ENCODE results near the gene ZNF385A.

ZNF385A gene

DNA sequence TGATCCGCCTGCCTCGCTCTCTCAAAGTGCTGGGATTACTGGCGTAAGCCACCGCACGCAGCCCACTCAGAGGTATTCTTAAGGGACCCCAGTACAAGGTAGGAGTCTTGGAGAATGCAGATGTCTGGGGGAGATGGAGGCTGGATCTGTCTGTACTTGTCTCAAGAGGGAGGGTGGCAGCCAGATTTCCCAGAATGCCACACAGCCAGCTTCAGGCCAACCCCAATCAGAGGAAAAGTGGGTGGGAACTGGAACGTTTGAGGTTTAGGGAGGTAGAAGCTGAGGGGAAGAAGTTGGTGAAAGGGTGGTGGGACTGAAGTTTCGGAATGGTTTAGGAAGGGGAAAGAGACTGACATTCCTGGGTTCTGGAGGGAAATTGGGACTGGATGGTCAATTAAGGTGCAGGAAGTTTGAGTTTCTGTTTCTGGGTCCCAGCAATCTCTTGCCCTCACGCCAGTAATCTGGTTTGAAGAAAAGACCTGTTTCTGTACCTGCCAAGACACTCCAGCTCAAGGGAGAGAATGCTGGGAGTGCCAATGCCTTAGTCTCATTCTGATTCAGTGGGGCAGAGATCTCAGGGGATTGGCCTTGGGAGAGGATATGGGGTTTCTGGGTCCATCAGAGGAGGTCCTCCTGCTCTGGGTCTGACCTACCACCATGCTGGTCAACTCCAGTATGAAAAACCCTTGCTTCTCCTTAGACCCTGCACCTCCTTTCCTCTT lies 8.1 kb upstream of the ZNF385A start:
- DNase-seq (ENCODE audit: low spot score) = no peak

DNA sequence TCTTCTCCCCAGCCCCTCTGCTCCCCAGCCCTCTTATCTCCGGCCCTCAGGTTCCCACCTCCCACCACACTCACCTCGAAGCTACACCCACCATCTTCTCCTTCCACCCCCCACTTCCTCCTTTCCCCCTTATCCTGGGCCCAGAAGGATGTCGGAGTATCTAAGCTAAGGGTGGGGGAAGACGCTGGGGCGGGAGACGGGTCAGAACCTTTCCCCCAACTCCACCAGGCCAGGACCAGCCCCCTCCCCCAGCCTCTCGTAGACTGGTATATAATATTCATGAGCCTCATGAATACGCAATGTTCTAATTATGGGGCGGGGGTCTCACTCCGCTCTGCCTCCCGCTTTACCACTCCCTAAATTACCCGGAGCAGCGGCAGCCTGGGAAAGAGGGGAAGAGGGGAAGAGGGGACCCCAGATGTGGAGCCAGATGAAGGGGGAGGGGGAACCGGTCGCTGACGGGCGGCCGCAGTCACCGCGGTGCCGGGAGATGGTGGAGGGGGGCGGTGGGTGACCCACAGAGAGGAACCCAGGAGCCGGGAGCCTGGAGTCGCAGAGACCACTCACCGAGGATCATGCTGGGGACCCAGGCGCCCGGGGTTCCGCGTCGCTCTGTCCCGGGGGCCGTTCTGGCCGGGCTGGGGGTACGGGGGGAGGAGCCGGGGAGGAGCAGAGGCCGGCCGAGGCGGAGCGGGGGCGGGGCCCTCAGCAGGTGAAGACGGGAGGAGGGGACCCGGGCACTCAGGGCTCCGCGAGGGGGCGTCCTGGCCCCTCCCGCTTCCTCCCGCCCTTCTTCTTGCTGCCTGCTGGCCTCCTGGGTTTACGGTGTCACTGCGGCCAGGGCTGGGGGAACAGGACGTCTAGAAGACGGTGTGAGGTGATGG lies 6.4 kb upstream of the ZNF385A start:
- DNase-seq (ENCODE audit: low spot score) = peak; percentile 92

DNA sequence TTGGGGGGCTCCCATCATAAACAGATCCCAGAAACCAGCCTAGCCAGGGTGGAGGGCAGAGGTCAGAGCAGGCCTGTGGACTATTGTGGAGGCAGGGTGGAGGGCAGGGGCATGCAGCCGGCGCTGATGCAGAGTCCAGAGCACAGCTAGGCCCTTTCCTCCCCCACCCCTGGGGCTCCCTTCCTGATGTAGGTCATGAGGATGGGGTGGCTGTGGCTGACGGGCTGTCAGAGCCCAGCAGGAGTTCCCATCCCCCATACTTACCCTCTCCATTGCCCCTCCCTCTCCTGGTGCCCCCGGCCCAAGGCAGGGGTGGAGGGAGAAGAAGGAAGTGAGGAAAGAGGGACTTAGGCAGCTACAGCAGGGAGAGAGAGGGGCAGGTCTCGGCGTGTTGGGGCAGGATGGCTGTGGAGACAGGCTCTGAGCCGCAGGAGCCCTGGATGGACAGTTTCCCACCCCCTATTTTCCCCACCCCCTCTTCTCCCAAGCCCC lies 5.7 kb upstream of the ZNF385A start:
- no peak for DNase-seq (ENCODE audit: low spot score)

DNA sequence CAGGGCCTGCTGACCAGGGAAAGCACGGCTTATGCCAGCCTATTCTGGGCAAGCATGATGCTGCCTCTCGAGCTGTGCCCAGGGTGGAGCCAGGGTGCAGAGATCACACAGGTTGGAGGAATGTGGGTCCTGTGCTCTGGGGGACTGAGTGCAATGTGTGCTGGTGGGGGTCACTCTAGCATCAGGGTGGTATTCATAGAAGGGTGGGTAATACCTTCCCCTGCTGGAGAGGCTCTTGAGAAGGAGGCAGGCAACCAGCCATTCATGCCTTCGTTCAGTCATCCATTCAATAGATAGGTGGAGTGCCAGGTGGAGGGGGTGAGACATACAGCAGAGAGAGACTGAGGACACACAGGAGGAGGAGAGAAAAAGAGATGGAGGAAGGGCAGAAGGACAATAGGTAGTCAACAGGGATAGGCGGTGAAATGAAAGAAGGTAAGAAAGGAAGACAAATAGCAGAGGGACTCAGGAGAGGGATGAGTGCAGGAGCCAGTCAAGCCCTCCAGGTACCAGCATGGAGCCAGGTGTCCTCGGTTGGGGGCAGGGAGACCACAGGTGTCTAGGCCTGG lies 5.2 kb upstream of the ZNF385A start:
- no peak for DNase-seq (ENCODE audit: low spot score)

DNA sequence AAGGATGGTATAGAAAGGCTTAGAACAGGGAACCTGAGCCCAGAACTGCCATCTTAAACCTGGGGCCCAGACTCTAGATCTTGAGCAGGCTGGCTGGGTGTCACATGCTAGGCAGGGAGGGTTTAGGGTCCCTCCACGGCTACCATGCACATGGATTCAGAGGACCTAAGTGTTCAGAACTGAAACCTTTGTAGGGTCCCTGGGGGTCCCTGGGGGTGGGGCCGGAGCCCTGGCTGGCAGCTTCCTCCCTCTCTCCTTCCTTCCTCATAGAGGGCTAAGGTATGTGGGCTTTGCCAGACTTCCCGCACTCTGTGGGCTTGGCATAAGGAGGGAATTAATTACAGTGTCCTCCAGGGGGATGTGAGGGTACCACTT lies 4.6 kb upstream of the ZNF385A start:
- DNase-seq (ENCODE audit: low spot score) = no peak

DNA sequence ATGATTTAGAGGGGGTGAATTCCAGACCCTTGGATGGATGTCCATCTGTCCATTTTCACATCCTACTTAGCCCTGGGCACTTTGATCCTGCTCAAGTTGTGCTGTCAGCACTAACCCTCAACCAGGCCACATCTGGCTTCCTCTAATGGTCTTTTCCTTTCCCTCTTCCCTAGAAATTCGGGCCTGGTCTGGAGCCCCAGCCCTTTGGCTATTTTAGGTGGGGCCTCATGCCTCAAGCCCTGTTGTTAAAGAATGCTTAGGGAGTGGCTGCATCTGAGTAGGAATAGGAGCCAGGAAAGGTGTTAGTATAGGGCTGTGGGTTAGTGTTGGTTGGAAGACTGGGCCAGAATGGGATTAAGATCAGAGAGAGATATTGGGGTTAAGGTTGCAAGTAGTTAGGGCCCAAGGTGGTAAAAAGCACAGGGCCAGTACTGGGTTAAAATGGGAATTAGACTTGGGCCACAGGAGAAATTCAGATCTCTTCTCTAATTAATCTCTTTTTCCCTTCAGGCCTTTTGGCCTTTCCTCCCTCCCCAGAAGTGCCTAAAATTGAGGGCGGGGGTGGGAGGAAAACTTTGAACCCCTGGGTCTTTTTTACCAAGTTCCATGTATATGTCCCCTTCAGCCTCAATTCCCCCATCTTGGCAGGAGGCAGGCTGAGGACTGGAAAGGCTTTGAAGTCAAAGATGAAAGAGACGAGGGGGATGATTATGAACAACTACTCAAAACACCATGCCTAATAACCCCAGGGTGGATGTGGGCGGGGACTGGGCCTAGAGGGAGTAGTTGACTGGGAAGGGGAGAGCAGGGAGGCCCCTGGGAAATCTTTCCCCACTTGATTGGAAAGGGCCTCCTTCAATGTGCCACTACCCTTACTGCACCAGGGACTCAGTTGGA lies 4.0 kb upstream of the ZNF385A start:
- DNase-seq (ENCODE audit: low spot score) = no peak

DNA sequence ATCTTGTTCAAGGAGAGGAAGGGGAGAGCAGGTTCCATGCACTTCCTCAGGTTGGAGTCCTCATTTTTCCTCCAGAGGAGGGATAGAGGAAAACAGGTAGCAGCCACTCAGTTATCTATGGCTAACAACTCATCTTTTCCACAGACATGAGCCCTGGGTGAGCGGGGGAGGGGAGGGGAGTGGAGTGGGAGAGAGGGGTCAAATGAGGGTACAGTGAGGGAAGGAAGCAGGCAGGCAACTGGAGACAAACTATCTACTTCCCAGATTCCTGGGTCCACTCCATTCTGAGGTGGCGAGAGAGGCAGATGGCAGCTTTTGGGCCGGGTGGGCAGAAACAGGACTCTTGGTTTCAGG lies 2.6 kb upstream of the ZNF385A start:
- no peak for DNase-seq (ENCODE audit: low spot score)

DNA sequence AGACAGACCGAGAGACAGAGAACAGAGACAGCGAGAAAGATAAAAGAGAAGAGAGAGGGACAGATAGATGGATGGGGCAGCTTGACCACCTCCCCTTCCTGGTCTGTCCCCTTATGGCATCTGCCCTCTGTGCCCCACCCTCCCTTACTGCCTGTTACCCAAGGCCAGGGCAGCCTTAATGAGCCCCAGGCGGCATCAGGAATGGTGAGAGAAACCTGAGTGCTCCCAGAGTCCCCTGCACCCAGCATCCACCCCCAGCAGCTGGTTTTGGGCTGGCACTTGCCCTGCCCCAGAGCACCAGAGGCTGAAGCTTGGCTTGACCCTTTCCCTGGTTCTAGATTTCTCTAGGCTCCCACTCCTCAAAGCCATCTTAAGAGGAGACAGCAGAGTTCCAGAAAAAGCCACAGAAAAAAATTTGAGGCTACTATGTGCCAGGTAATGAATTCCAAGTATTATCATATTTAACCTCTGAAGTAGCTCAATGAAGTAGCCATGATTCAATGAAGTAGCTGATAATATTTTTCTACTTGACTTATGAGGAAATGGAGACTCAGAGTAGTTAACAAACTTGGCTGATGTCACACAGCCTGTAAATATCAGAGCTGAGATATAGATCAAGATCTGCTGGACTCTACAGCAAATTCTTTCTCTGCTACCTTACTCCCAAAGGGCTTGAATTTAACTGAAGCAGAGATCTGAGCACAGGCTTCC lies 2.0 kb upstream of the ZNF385A start:
- DNase-seq (ENCODE audit: low spot score) = no peak

DNA sequence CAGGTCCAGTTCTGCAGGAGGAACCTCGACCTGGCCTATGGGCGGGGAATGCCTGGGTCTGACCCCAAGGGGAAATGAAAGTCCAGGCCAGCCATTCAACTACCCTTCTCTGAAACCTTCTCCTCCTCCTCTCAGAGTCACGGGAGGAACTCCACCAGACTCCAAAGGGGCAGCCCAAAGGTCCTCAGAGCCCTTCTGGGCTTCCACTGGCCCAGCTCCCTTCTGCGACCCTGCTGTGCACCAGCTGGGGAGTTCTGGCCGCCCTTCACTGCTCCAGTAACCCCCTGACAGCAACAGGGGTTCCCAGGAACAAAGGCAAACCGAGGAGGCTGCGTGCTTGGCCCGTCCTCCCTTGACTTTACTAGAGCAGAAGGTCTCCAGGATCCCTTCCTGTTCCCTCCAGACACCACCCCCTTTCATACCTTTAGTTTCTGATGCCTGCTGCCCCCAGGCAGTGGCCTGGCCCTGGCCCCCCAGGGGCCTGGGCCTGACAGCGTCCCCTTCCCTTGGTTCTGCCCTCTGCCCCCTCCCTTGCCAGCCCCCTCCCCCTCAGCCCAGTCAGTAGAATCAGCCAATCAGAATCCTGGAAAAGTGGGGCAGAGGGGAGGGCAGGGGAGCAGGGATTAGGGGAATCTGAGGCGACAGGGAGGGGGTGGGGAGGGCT lies 850 bp upstream of the ZNF385A start:
- DNase-seq (ENCODE audit: low spot score) = peak; percentile 51

DNA sequence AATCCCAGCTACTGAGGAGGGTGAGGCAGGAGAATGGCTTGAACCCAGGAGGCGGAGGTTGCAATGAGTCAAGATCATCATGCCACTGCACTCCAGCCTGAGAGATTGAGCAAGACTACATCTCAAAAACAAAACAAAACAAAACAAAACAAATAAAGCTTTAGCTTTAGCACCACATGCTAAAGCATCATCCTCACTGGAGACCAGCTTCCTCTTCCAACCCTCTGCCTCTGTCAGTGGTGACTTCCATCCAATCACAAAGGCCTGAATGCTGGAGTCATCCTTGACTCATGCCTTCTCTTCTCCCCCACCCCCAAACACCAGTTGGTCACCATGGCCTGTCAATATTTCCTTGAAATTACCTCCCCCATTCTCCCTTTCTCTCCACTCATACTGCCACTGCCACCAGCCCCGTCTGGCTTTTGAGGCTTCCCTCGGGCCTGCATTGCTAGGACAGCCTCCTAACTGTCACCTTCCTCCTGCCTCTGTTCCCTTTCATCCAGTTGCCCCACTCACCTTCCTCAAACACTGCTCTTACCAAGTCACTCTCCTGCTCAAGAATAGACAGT lies 1.4 kb downstream of the ZNF385A start:
- DNase-seq (ENCODE audit: low spot score) = no peak

DNA sequence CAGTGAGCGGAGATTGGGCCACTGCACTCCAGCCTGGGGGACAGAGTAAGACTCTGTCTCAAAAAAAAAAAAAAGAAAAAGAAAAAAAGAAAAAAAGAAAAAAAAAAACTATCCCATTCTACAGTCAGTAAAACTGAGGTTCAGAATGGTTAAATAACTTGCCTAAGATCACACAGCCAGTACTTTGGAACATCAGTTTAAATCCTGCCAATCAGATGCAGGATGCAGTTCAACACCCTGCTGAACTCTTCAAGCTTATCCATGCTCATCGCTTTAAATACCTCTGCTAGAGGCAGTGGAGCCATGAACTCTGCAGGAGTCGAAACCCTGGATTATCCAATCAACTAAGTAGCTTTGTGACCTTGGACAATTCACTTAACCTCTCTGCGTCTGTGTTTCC lies 3.4 kb downstream of the ZNF385A start:
- DNase-seq (ENCODE audit: low spot score) = no peak

DNA sequence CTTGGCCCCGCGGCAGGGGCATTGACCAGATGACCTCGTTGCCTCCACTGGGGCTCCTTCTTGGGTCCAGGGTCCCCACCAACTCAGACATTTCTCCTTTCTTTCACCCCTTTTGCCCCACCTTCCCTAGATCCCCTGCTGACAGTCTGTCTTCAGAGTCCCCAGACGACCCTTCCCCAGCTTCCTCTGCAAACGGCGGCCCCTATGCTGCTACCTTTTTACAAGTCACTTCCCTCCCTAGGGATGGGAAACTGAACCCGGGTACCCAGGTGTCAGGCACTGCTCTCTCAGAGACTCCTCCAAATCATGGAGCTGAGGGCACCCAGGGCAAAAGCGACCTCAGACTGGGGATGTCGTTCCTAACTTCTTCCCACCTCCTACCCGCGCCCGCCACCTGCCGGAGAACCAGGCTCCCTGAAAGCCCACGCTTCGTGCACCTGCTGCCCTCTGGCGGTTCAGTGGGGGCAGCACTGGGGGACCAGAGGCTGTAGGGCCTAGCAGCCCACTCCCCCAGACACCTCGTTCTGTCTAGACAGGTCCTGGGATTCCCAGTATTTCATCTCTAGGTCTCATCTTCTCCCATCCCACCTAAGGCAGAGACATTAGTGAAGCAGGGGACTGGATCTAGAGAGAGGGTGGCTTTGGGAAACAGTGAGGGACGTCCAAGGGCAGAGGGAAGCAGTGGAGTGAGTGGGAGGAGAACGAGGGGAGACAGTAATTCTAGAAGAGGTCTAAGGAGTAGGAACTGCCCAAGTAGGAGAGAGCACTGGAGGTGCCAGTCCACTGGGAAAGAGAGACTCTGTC lies 4.9 kb downstream of the ZNF385A start:
- DNase-seq (ENCODE audit: low spot score) = peak; percentile 93

DNA sequence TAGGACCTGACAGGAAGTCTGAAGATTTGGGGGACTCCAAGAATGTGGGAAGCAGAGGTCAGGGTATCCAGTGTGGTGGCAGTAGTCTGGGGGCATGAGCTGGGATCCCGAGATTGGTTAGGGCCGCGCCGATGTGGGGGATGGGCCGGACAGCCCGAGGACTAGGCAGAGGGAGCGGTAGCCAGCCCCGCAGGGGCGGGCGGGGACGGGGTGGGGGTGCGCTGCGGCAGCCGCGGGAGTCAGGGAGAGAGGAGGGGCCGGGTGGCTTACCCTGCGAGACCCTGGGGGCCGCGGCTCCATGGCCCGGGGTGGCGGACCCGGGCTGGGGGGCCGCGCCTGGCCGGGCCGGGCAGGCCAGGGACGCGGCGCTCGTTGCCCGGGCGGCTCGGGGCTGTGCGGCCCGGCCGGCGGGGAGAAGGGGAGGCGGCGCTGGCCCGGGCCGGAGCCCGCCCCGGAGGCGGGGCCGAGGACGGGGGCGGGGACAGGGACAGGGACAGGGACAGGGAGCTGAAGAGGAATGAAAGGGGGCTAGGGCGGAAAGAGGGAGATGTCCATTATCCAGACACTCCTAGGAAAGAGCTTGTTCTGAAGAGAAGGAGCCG lies 5.6 kb downstream of the ZNF385A start:
- DNase-seq (ENCODE audit: low spot score) = peak; percentile 27

DNA sequence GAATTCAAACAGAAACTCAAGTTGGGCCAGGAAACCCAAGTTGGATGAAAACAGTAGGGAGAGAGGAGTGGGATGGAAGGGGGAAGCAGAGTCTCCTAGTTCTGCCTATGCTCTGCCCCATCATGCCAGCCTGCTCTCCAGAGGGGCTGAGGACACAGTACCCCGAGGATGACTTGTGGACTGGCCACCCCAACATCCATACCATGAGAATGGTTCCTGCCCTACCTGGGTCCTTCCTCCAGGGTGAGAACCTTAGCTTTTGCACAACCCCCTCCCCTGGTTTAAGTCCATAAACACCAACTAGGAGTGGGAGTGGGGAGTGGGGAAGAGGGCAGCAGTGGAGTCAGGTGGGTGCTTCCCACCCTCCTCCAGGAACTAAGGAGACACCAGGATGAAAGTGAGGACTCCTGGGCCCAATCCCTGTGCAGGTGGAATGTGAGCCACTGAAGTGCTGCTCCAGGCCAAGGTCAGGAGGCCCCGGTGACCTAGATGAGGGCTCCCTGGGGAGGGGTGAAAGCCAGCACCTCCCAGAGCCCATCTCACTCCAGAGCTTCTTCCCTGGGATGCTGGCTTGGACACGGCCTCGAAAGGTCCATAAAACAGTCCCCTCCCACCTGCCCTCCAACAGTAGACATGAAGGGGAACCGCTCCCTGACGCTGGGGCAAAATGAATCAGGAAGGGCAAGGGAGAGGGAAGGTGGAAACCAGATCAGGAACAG lies 6.6 kb downstream of the ZNF385A start:
- no peak for DNase-seq (ENCODE audit: low spot score)

DNA sequence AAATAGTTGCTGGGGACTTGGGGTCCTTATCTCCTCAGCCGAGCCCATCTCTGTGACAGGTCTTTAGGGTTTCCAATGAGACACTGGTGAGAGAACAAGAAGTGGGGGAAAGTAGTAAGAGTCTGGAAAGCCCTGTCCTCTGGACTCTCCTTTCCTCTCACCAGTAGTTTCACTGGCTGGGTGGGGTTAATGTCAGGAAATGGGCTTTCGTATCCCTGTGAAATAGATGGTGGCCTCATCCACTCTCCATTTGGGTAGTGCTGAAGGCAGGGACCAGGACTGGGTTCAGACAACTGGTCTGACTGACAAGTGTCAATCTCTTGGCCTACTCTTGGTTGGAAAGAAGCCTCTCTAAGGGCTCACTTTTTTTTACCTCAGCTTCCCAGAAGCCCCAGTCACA lies 7.5 kb downstream of the ZNF385A start:
- DNase-seq (ENCODE audit: low spot score) = no peak

DNA sequence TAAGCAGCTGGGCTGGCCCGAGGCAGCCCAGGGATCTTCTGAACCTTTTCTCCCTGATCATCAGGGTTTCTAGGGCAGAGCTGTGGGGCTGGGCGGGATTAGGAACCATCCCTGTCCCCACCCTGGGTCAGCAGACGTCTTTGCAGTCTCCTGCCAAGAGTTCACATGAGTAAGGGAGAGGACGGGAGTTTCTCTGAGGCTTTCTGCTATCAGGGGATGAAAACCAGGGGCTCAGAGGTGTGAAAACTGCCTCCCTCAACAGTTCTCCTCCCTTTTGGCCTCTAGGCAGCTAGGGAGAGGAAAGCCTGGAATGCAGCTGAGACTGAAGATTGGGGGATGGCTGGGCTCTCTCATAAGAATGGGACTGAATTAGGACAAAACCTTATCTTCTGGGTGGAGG lies 7.9 kb downstream of the ZNF385A start:
- DNase-seq (ENCODE audit: low spot score) = no peak

DNA sequence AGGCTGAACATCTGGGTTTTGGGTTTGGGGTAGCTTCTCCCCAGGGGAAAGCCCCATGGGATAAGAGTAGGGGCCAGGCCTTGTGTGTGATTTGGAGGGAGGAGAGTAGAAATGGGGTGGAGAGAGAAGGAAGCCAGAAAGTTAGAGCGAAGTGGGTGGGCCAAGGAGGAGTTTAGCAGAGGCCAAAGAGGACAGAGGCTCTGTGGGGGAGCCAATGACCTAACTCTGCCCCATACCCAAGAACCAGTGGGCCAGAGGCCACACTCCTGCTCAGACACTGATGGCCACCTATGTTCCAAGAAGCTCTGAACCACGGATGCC lies 9.3 kb downstream of the ZNF385A start:
- no peak for DNase-seq (ENCODE audit: low spot score)

DNA sequence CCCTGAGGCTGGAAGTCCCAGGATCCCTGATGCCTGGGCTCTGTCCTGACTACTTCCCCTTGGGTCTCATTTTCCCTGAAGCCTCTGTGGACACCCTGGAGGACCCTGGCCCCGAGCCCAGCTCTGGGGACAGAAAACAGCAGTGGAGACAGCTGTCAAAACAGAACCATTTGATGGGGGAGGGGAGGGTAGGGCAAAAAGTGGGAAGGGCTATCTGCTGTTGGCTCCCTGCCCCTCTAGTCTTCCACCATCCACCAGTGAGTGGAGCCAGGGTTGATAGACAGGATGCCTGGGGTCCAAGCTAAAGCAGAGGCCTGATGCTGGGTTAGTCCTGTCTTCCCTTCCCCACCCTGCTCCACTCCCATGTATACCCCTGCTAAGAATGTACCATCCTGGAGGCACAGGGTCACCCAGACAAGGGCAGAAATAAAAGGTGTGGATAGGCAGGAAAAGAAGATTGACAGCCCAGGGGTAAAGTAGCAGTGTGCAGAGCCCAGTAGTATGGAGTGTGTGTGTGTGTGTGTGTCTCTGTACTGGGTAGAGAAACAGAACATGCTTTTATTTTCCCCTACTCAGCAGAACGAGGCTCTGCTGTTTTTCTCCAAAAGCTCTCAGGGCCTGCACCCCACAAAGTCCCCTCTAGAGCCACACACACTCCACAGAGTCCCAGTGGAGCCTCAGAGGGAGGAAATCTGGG lies 9.8 kb downstream of the ZNF385A start:
- DNase-seq (ENCODE audit: low spot score) = no peak

Measured in germinal center (tissue), 1 donor.